IPS-18a (cell line): ENCODE measurements around the gene CMC4.

Experiments
- H3K27ac ChIP-seq: one replicate; pipeline ENCODE4 v1.5.1; 2013; ENCODE audit warnings: low read length
- H3K27me3 ChIP-seq: one replicate; pipeline ENCODE4 v1.6.1; 2013; ENCODE audit warnings: mild to moderate bottlenecking, low read length; ENCODE audit not compliant: control insufficient read depth, insufficient read depth
- H3K36me3 ChIP-seq: one replicate; pipeline ENCODE4 v1.6.1; 2013; ENCODE audit warnings: low read depth, low read length; ENCODE audit not compliant: control insufficient read depth
- H3K4me1 ChIP-seq: one replicate; pipeline ENCODE4 v1.6.1; 2013; ENCODE audit warnings: low read depth, low read length; ENCODE audit not compliant: control insufficient read depth
- H3K4me3 ChIP-seq: one replicate; pipeline ENCODE4 v1.5.1; 2013; ENCODE audit warnings: low read length
- H3K9ac ChIP-seq: one replicate; pipeline ENCODE4 v1.6.1; 2013; ENCODE audit warnings: mild to moderate bottlenecking, low read length, moderate library complexity
- H3K9me3 ChIP-seq: one replicate; pipeline ENCODE4 v1.6.1; 2013; ENCODE audit warnings: low read depth, low read length; ENCODE audit not compliant: control insufficient read depth

The CMC4 gene

GRCh38 chrX:155026420-155026726 is 44.6 kb downstream of the CMC4 start:
- H3K27ac ChIP-seq, result no peak overlapping the region
- H3K36me3 ChIP-seq, result no peaks in the 10 kb centered on the region
- peaks cover 7% of the 10 kb centered on the region for H3K9me3 ChIP-seq
- H3K9ac ChIP-seq, result peak overlapping the region; percentile 94
- H3K4me1 ChIP-seq, result no peaks in the 10 kb centered on the region
- peak overlapping the region; percentile 90 for H3K4me3 ChIP-seq
- no peaks in the 10 kb centered on the region for H3K27me3 ChIP-seq

- Histone ChIP-seq H3K4me3 (no peak overlapping the region), H3K9ac (no peak overlapping the region), H3K27me3 (no peaks in the 10 kb centered on the region), H3K36me3 (no peaks in the 10 kb centered on the region), H3K4me1 (no peaks in the 10 kb centered on the region), H3K9me3 (peaks cover 13% of the 10 kb centered on the region), H3K27ac (no peak overlapping the region)
These were observed 46.8 kb downstream of the CMC4 start for GRCh38 chrX:155023907-155024833.

- Histone ChIP-seq H3K4me1 (no peaks in the 10 kb centered on the region), H3K4me3 (no peak within 1 kb of the TSS), H3K36me3 (no peaks in the 10 kb centered on the region), H3K27me3 (no peaks in the 10 kb centered on the region), H3K9me3 (peaks cover 5% of the 10 kb centered on the region), H3K27ac (no peak within 1 kb of the TSS), H3K9ac (no peak within 1 kb of the TSS)
These were observed 48.4 kb downstream of the CMC4 start, which contains the start of gene F8 for GRCh38 chrX:155022585-155022984. Gene F8 (minus strand): TSS chrX:155022723. CDS start chrX:155022552, 171 bp downstream.

GRCh38 chrX:155020591-155020990 is 50.3 kb downstream of the CMC4 start:
- no peak overlapping the region for H3K27ac ChIP-seq
- no peaks in the 10 kb centered on the region for H3K27me3 ChIP-seq
- no peaks in the 10 kb centered on the region for H3K4me1 ChIP-seq
- peaks cover 5% of the 10 kb centered on the region for H3K9me3 ChIP-seq
- no peak overlapping the region for H3K4me3 ChIP-seq
- H3K9ac ChIP-seq, result no peak overlapping the region
- H3K36me3 ChIP-seq, result no peaks in the 10 kb centered on the region
